HEK293 (cell line): ENCODE data around the gene NEO1.

Source experiments
- CTCF ChIA-PET: fragments of 350-600 bp; formaldehyde crosslinking; extraction: SDS; loops from one replicate; lab custom pipeline; 2021; ENCODE audit warnings: antibody characterized with exemption; lab: Yijun Ruan, JAX
- POLR2A ChIA-PET: fragments of 300-600 bp; formaldehyde crosslinking; extraction: SDS; loops from one replicate; lab custom pipeline; 2020; ENCODE audit warnings: antibody characterized with exemption, inconsistent platforms; lab: Yijun Ruan, JAX
- H3K27ac ChIP-seq: fragments of 200-500 bp; sonication (Bioruptor generic); 2 replicates; pipeline ENCODE4 v1.5.1; 2014; ENCODE audit warnings: low read depth, low read length, control low read depth, inconsistent platforms; ENCODE audit errors: extremely low read depth
- H3K36me3 ChIP-seq, 2 experiments: fragments of 200-500 bp in 1 of 2; sonication (Bioruptor generic) in 1 of 2; 1 replicate in 1 of 2; 2 replicates in 1 of 2; pipeline ENCODE4 v1.5.1; 2014 to 2017; ENCODE audit warnings: inconsistent platforms in 2 of 2, low read length in 2 of 2; ENCODE audit not compliant: control insufficient read depth in 2 of 2, insufficient read depth in 1 of 2
- H3K4me1 ChIP-seq: fragments of 200-500 bp; sonication (Bioruptor generic); 2 replicates; pipeline ENCODE4 v1.5.1; 2014; ENCODE audit warnings: mild to moderate bottlenecking, low read length, inconsistent platforms; ENCODE audit not compliant: control insufficient read depth, insufficient read depth
- H3K4me3 ChIP-seq: 2 replicates; pipeline ENCODE4 v1.5.1; 2011; ENCODE audit warnings: low read depth, mild to moderate bottlenecking, control low read depth, low read length, moderate library complexity
- H3K9me3 ChIP-seq: fragments of 200-500 bp; sonication (Bioruptor generic); 2 replicates; pipeline ENCODE4 v1.5.1; 2014; ENCODE audit warnings: low read depth, low read length, inconsistent platforms; ENCODE audit not compliant: control insufficient read depth, insufficient read depth
- GLIS1 ChIP-seq: fragments of 450-650 bp; formaldehyde crosslinking; IDR thresholded peaks from 2 replicates; pipeline ENCODE4 v1.5.1; 2016; ENCODE audit warnings: missing biosample characterization, missing genetic modification characterization
- MYNN ChIP-seq: fragments of 450-650 bp; formaldehyde crosslinking; IDR thresholded peaks from 2 replicates; pipeline ENCODE4 v1.5.1; 2016; ENCODE audit warnings: missing biosample characterization, missing genetic modification characterization, borderline replicate concordance
- PATZ1 ChIP-seq: fragments of 450-650 bp; formaldehyde crosslinking; IDR thresholded peaks from 2 replicates; pipeline ENCODE4 v1.5.1; 2016; ENCODE audit warnings: missing biosample characterization, missing genetic modification characterization
- PRDM1 ChIP-seq: fragments of 450-650 bp; formaldehyde crosslinking; IDR thresholded peaks from 2 replicates; pipeline ENCODE4; 2016; ENCODE audit warnings: missing biosample characterization, missing genetic modification characterization
- ZFHX2 ChIP-seq: fragments of 450-650 bp; formaldehyde crosslinking; conservative IDR thresholded peaks from 2 replicates; pipeline ENCODE4 v1.5.1; 2016; ENCODE audit warnings: missing biosample characterization, missing genetic modification characterization
- ZFP41 ChIP-seq: fragments of 450-650 bp; formaldehyde crosslinking; IDR thresholded peaks from 2 replicates; pipeline ENCODE4 v1.5.1; 2016; ENCODE audit warnings: missing biosample characterization, missing genetic modification characterization, borderline replicate concordance
- ZFP69B ChIP-seq: fragments of 450-650 bp; formaldehyde crosslinking; IDR thresholded peaks from 2 replicates; pipeline ENCODE4 v1.5.1; 2016; ENCODE audit warnings: missing biosample characterization, missing genetic modification characterization
- ZIC2 ChIP-seq: fragments of 450-650 bp; formaldehyde crosslinking; IDR thresholded peaks from 2 replicates; pipeline ENCODE4 v1.5.1; 2016; ENCODE audit warnings: missing biosample characterization, missing genetic modification characterization
- ZNF112 ChIP-seq: fragments of 450-650 bp; formaldehyde crosslinking; IDR thresholded peaks from 2 replicates; pipeline ENCODE4 v1.5.0; 2017; ENCODE audit warnings: missing biosample characterization, missing genetic modification characterization
- ZNF157 ChIP-seq: fragments of 450-650 bp; formaldehyde crosslinking; IDR thresholded peaks from 2 replicates; pipeline ENCODE4 v1.5.1; 2016; ENCODE audit warnings: missing biosample characterization, missing genetic modification characterization
- ZNF24 ChIP-seq: fragments of 450-650 bp; formaldehyde crosslinking; IDR thresholded peaks from 2 replicates; pipeline ENCODE4 v1.5.1; 2016; ENCODE audit warnings: missing biosample characterization, missing genetic modification characterization
- ZNF292 ChIP-seq: fragments of 450-650 bp; formaldehyde crosslinking; IDR thresholded peaks from 2 replicates; pipeline ENCODE4 v1.5.1; 2016; ENCODE audit warnings: low read depth, missing biosample characterization, missing genetic modification characterization, borderline replicate concordance
- ZNF324 ChIP-seq: fragments of 450-650 bp; formaldehyde crosslinking; IDR thresholded peaks from 2 replicates; pipeline ENCODE4 v1.5.1; 2016; ENCODE audit warnings: missing biosample characterization, missing genetic modification characterization
- ZNF37A ChIP-seq: fragments of 450-650 bp; IDR thresholded peaks from 2 replicates; pipeline ENCODE4 v1.5.1; 2018; ENCODE audit warnings: missing biosample characterization, missing genetic modification characterization
- ZNF48 ChIP-seq: fragments of 450-650 bp; formaldehyde crosslinking; IDR thresholded peaks from 2 replicates; pipeline ENCODE4 v1.5.1; 2016; ENCODE audit warnings: missing biosample characterization, missing genetic modification characterization
- ZNF529 ChIP-seq: fragments of 450-650 bp; formaldehyde crosslinking; IDR thresholded peaks from 2 replicates; pipeline ENCODE4 v1.5.1; 2017; ENCODE audit warnings: missing genetic modification characterization, missing biosample characterization; ENCODE audit not compliant: insufficient replicate concordance
- ZNF555 ChIP-seq: fragments of 450-650 bp; formaldehyde crosslinking; conservative IDR thresholded peaks from 2 replicates; pipeline ENCODE4 v1.5.1; 2017; ENCODE audit warnings: missing biosample characterization, mild to moderate bottlenecking, missing genetic modification characterization, inconsistent platforms
- ZNF558 ChIP-seq: fragments of 450-650 bp; formaldehyde crosslinking; IDR thresholded peaks from 2 replicates; pipeline ENCODE4 v1.5.1; 2016; ENCODE audit warnings: missing biosample characterization, missing genetic modification characterization
- ZNF596 ChIP-seq: fragments of 450-650 bp; IDR thresholded peaks from 2 replicates; pipeline ENCODE4 v1.5.0; 2018; ENCODE audit warnings: missing biosample characterization, mild to moderate bottlenecking, missing genetic modification characterization, moderate library complexity
- ZNF658 ChIP-seq: fragments of 450-650 bp; formaldehyde crosslinking; IDR thresholded peaks from 2 replicates; pipeline ENCODE4; 2016; ENCODE audit warnings: missing biosample characterization, missing genetic modification characterization
- ZNF777 ChIP-seq: fragments of 450-650 bp; formaldehyde crosslinking; IDR thresholded peaks from 2 replicates; pipeline ENCODE4 v1.5.1; 2017; ENCODE audit warnings: missing biosample characterization, missing genetic modification characterization, borderline replicate concordance
- TF ChIP-seq, protein P1 (sequence below): fragments of 450-650 bp; formaldehyde crosslinking; IDR thresholded peaks from 2 replicates; pipeline ENCODE4; 2016; ENCODE audit warnings: missing biosample characterization, missing genetic modification characterization
- TF ChIP-seq, protein P2 (sequence below): fragments of 450-650 bp; formaldehyde crosslinking; IDR thresholded peaks from 2 replicates; pipeline ENCODE4 v1.5.1; 2016; ENCODE audit warnings: missing biosample characterization, missing genetic modification characterization, low read depth

Gene NEO1

DNA sequence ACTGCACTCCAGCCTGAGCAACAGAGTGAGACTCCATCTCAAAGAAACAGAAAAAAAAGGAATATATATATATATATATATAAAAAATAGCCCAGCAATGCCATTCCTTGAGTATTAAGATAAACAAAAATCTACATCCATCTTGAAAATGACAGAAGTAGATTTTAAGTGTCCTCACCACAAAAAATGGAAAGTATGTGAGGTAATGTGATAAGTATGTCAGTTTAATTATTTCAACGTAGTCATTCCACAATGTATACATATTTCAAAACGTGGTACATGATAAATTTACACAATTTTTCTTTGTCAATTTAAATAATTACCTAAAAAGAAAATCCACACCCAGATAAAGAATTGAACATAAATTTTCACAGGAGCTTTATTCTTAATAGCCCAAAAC, 261.6 kb downstream of the NEO1 start (continued):
- TF ChIP-seq ZFP69B (tag by site-specific recombination) (no peak), ZNF24 (tag by site-specific recombination) (no peak), ZFP41 (tag by site-specific recombination) (no peak)
- TF ChIP-seq, all 188 proteins: peak for 0

- H3K27ac ChIP-seq, result no peak overlapping the region
- POLR2A ChIA-PET, result no interaction called here
- H3K4me3 ChIP-seq, result no peak overlapping the region
- no peaks in the 10 kb centered on the region for H3K9me3 ChIP-seq
- CTCF ChIA-PET, result interaction anchor here (0.5 to 1.6 kb wide), 6 partner anchors 12 to 522 kb away, joined by 3 to 8 read pairs (median 4); no protein-coding TSS in a partner anchor
- H3K4me1 ChIP-seq, result no peaks in the 10 kb centered on the region
- TF ChIP-seq ZIC2 (peak; percentile 92), ZNF157 (tag by site-specific recombination) (no peak)
- H3K36me3 ChIP-seq, result no peaks in the 10 kb centered on the region; a peak in 1 of 3 replicates
These were observed 265.6 kb downstream of the NEO1 start for GRCh38 chr15:73317651-73318462.

DNA sequence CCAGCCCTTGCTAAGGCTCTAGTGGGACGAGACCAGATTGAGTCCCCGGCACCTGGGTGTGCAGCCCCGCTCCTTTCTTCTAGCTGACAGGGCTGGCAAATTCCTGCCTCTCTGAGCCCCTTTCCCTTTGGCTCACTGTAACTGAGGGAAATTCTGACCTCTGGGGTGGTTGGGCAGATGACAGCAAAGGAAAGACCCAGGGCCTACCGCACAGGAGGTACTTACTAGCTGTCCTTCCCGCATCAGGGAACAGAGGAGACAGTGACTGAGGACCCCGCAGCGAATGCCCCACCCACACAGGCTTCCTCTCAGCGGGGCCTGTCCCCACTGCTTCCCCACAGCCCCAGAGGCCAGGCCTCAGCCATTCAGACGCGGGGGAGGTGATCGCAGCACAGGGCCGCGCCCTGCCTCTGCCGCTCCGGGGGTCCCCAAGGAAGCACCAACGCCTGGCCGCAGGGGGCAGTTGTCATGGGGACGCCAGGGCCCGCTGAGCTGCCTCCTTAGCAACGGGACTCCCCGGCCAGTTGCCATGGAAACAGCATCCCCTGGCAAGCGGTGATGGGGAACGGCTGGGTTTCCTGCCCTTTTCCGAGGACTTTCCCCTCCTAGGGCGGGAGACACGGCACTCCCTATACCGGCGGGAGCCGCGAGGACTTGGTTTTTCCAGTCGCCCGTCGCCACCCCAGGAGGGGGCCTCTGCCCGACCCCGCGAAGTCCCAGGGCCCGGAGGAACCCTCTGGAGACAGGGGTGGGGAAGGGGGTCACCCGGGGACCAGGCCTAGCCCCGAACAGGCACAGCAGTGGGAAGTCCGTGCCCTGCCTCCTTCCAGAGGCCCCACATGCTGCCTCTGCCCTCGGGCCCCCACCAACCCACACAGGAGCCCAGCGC, 266.4 kb downstream of the NEO1 start:
- POLR2A ChIA-PET, result no interaction called here
- Histone ChIP-seq H3K9me3 (no peaks in the 10 kb centered on the region), H3K4me1 (no peaks in the 10 kb centered on the region), H3K27ac (no peak overlapping the region), H3K4me3 (no peak overlapping the region)
- TF ChIP-seq ZNF555 (tag by site-specific recombination) (no peak), ZNF37A (tag by site-specific recombination) (no peak), ZNF529 (tag by site-specific recombination) (no peak), MYNN (tag by site-specific recombination) (0 out of 2 replicates have a peak, but pooled peaks have one; percentile 28), ZNF658 (tag by site-specific recombination) (no peak), ZNF324 (no peak), ZNF48 (tag by site-specific recombination) (no peak), ZNF558 (tag by site-specific recombination) (no peak), ZNF112 (tag by site-specific recombination) (no peak), GLIS1 (tag by site-specific recombination) (peak; percentile 34; the same call in 1 of the 2 replicates), PRDM1 (tag by site-specific recombination) (no peak), PATZ1 (tag by site-specific recombination) (no peak), ZNF777 (tag by site-specific recombination) (no peak), ZNF292 (no peak), ZIC2 (0 out of 2 replicates have a peak, but pooled peaks have one; percentile 17), ZNF596 (no peak), ZNF24 (tag by site-specific recombination) (no peak), ZFHX2 (tag by site-specific recombination) (0 out of 2 replicates have a peak, but pooled peaks have one; percentile 5)
- TF ChIP-seq, protein P1, sequence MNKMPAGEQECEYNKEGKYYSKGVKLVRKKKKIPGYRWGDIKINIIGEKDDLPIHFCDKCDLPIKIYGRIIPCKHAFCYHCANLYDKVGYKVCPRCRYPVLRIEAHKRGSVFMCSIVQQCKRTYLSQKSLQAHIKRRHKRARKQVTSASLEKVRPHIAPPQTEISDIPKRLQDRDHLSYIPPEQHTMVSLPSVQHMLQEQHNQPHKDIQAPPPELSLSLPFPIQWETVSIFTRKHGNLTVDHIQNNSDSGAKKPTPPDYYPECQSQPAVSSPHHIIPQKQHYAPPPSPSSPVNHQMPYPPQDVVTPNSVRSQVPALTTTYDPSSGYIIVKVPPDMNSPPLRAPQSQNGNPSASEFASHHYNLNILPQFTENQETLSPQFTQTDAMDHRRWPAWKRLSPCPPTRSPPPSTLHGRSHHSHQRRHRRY (tag by site-specific recombination), result no peak
- TF ChIP-seq, protein P2, sequence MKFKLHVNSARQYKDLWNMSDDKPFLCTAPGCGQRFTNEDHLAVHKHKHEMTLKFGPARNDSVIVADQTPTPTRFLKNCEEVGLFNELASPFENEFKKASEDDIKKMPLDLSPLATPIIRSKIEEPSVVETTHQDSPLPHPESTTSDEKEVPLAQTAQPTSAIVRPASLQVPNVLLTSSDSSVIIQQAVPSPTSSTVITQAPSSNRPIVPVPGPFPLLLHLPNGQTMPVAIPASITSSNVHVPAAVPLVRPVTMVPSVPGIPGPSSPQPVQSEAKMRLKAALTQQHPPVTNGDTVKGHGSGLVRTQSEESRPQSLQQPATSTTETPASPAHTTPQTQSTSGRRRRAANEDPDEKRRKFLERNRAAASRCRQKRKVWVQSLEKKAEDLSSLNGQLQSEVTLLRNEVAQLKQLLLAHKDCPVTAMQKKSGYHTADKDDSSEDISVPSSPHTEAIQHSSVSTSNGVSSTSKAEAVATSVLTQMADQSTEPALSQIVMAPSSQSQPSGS (tag by site-specific recombination), result no peak
- TF ChIP-seq, all 188 proteins: peak for 4
- CTCF ChIA-PET, result interaction anchor here (0.6 to 1.6 kb wide), 4 partner anchors 13 to 373 kb away, joined by 3 to 8 read pairs (median 4); no protein-coding TSS in a partner anchor
- no peaks in the 10 kb centered on the region; a peak in 1 of 3 replicates for H3K36me3 ChIP-seq
